ENCODE data around the gene PRDM8. TPM values are rescaled to one million over a fixed set of nuclear protein-coding genes. Genes with fewer than 3 reads are reported as not detected.
"Not testable (repeated sequence)": the region's sequence is repeated elsewhere in the genome, so short reads cannot be mapped to it uniquely, and the experiment has no call there.

PRDM8 gene
- 2.6 TPM for total RNA-seq
- long read RNA-seq = 0 reads

DNA sequence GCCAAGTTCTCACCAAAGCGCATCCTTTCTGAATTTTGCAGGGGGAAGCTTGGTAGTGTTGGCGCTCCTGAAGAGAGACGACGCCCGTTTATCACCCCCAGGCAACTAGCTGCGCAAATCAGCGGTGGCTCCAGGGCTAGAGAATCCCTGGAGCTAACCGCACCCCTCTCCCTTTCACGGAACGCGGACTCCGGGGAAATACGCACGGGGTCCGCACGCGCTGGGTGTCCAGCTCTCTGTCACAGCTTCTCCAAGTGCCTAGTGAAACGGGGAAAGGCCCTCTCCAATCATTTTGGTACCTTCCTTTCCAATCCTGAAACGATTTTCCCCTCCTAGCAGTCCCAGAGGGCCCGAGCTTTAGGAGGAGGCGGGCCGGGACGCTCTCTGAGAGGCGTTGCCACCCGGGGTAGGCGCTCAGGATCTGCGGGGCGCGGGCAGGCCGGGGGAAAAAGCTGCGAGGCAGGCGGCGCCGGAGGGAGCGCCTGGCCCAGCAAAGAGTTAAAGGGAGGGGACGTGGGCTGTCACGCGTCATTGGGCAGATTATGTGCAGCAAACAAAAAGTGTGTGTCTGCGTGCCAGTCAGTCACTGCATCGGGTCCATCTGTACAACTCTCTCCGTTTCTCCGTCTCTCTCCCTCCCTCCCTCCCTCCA, at the start of gene PRDM8:
PRDM8 (plus strand) TSS at position 582 of the 652 bp plus-strand sequence. CDS start 2,578 bp downstream, outside the sequence.
- DNase-seq (ENCODE audit: low spot score) = no peak

DNA sequence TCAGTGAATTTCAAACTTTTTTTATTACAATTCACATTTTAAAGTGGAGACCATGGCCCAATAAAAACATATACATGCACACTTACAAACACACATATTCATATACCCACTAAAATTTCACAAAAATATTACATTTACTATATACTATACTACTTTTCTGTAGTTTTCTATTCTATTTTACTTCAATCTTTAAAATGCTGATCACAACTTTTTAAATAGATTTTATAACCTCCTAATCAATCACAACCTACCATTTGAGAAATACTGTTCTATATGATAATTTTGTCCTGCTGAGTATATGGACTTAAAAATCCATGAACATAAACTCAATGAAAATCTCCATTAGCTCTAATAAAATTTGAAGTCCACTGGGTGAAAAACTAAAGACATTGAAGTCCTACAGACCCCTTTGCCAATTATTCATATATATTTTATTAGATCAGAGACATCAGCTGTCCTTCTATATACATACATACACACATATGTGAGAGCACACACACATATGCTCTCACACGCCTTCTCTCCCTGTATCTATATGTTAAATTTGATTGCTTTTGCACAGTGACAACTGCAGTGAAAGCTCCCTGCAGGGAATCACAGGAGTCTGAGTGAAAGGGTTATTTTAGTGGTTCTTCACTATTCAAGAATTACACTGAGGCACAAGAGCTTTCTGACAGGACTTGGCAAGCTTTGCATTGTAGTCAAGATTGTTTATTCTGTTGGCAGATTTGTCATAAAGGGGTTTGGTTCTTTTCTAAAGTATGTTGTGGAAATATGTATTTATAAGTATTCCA, 46.7 kb upstream of the PRDM8 start:
- no peak for DNase-seq (ENCODE audit: low spot score)

DNA sequence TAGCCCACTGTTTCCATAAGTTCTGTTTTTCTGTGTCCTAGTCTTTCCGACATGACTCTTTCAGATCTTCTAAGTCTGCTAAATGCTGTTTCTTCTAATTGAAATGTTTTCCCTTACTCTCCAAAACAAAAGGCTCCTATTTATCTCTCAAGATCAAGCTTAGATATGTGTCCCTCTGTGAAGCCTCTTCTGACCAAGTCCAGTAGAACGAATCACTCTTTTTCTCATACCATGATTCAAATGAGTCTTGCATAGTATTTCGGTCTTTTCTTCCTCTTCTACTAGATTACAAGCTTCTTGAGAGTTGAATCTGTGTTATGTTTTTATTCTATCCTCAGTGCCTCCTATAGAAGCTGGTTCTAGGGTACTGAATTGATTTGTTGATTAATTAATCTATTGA, 45.3 kb upstream of the PRDM8 start:
- no peak for DNase-seq (ENCODE audit: low spot score)

GRCh38 chr4:80153874-80154544, 43.3 kb upstream of the PRDM8 start:
- DNase-seq (ENCODE audit: low spot score) = no peak

GRCh38 chr4:80154545-80154933, 42.8 kb upstream of the PRDM8 start:
- DNase-seq (ENCODE audit: low spot score) = no peak

DNA sequence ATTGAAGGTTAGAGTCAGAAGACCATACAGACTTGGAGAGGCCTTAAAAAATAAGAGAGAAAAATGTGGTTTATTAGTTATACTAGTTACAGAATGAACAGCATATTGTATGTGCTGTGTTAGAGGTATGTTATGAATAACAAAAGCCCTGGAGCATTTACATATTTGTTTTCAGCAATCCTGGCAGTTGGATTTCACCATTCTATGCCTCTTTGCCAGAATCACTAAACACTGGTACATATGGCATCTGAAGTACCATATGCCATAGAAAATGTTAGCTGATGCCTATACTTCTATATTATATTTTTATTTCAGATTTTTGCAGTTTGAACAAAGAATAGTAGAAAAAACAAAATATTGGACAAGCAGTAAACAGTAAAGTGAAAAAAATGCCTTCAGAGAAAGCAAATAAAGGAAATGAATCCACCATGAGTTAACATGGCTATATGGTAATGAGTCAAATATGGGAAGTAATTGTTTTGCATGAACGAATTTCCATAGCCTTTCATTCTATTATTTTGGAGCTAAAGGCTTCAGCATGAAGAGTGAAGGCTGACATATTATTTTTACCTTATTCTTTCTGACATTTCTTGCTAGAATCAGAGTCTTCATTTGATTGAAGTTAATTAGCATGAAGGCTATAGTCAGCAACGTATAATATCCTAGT, 41.9 kb upstream of the PRDM8 start:
- no peak for DNase-seq (ENCODE audit: low spot score)

DNA sequence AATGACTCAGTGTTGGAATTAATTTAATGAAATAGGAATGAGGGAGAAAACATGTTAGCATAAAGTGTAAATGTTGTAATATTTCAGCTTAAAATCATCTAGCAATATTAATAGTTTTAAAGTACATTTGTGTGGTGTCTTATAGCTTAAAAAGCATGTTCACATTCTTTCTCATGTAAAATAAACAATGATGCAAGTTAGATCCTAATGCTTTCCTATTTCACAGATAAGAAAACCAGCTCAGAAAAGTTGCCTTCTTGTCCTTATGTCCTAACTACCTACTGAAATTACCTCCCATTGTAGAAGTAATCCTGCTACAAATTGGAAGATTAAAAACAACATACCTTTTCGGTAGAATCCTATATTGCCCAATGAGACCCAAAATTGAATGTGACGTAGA, 40.9 kb upstream of the PRDM8 start:
- no peak for DNase-seq (ENCODE audit: low spot score)

GRCh38 chr4:80161413-80162058, 35.8 kb upstream of the PRDM8 start:
- no peak for DNase-seq (ENCODE audit: low spot score)

GRCh38 chr4:80162418-80162817, 34.9 kb upstream of the PRDM8 start:
- DNase-seq (ENCODE audit: low spot score) = no peak

GRCh38 chr4:80165855-80166254, 31.4 kb upstream of the PRDM8 start:
- DNase-seq (ENCODE audit: low spot score) = no peak

DNA sequence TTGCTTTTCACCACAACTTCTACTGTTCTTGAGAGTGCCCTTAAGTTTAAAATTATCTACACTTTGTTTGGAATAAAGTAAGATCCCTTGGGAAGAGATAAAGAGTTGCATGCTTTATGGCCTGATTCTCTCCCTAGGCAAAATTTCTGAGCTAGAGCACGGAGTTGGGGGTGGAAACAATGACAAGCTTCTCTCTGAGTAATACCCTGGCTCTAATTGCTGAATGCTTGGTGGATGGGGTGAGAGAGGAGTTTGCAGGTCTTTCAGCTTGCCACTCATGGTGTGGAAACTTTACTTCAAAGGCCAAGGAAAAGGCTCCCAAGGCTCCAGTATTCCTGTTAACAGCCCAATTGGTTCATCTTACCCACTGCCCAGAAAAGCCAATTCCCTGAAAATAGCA, 26.1 kb upstream of the PRDM8 start:
- DNase-seq (ENCODE audit: low spot score) = no peak

GRCh38 chr4:80171656-80172055, 25.6 kb upstream of the PRDM8 start:
- DNase-seq (ENCODE audit: low spot score) = no peak

DNA sequence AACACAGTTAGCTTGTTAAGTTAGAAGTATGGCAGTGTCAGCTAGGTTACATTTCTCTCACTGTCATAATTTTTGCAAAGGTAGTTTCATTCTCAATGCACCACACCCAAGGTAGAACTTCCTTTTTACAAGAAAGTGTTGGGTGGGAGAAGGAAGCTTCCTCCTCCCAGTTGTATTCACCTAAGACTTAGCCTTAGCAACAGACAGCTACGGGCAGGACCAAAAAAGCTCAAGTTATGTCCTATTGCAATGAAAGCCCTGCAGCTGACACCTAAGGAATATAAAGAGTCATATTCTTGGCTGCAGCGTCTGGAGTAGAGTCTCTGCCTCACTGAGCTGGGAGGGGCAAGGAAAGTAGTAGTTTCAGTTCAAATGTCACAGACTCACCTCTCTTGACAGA, 25.1 kb upstream of the PRDM8 start:
- no peak for DNase-seq (ENCODE audit: low spot score)

DNA sequence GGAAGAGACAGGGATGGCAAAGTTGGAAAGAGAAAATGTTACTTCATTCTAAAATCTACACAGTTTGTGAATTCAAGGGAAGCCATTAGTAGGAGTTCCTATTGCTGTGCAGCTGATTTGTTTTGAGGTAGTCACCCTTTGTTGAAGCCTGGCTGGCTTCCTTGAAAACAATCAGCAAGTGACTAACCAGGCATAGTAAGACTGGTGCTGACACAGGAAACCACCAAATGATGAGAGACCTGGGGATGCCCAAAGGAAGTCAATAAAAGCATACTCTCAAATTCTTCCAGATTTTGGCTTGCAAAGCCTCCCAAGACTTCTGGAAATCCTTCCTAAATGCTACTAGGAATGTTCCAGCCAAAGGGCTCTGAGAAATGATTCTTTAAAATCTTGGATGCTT, 23.9 kb upstream of the PRDM8 start:
- DNase-seq (ENCODE audit: low spot score) = no peak

DNA sequence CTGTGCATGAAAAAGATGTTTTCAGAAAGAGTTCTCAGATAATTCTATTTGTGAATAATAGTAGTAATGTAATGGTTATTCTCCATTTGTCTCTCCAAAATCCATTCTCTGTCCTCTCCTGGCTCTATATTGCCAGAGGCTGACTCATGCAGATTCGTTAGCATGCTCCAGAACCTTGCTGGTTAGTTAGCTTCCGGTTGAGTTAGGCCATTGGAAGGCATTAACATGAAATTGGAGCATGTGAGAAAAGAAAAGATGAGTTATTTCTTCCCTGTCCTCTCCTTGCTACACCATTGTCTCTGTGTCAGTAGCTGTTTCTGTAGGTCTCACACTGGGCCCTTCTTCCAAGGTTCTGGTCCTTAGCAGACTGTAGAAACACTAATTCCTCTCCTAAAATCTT, 23.5 kb upstream of the PRDM8 start:
- DNase-seq (ENCODE audit: low spot score) = no peak

- not testable (repeated sequence) for DNase-seq (ENCODE audit: low spot score)
These were observed 19.5 kb upstream of the PRDM8 start for GRCh38 chr4:80177793-80178192.

DNA sequence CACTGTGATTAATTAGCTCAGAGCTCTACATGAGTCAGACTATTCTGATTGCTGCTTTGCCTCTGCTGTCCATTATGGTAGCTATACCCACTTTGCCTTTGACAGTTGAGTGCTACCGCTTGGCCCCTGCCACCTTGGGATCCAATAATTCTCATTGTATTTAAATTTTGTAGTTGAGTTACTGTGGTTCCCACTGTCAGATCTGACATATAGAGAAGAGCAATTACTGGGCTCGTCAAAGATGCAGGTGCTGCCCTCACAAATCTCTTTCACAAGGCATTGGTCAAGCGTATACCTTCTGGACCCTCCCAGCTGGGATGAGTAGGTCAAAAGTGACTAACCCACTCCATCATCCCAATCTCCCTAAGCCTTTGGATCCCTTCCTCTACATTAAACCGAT, 18.3 kb upstream of the PRDM8 start:
- no peak for DNase-seq (ENCODE audit: low spot score)

- no peak for DNase-seq (ENCODE audit: low spot score)
These were observed 17.6 kb upstream of the PRDM8 start for GRCh38 chr4:80179637-80180161.

DNA sequence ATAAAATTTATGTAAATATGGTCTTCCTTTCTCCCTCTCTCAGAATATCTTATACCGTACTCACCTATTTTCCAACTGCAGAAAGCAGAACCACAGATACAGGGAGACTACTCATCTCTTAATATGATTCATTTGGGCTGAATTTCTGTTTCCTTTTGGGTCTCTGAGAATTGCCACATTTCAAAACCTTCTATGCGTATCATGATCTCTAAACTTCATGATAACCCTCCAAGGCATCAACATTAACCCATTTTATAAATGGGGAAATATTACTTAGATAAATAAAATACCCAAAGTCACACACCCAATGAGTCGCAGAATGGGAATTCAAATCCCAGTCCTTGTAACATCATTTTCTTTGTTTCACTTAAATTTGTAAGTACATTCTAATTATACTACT, 16.6 kb upstream of the PRDM8 start:
- DNase-seq (ENCODE audit: low spot score) = no peak

GRCh38 chr4:80182237-80182866, 15.0 kb upstream of the PRDM8 start:
- DNase-seq (ENCODE audit: low spot score) = no peak

All from mesenteric fat pad (tissue), 1 donor.